ENCODE measurements around the gene CFAP74. TPM values are rescaled to one million over a fixed set of nuclear protein-coding genes. Genes with fewer than 3 reads are reported as not detected.

Gene CFAP74
- total RNA-seq, 3 donors from 2014 or later (not counting 1 experiment from before 2014, with no cell fraction given): not detected

DNA sequence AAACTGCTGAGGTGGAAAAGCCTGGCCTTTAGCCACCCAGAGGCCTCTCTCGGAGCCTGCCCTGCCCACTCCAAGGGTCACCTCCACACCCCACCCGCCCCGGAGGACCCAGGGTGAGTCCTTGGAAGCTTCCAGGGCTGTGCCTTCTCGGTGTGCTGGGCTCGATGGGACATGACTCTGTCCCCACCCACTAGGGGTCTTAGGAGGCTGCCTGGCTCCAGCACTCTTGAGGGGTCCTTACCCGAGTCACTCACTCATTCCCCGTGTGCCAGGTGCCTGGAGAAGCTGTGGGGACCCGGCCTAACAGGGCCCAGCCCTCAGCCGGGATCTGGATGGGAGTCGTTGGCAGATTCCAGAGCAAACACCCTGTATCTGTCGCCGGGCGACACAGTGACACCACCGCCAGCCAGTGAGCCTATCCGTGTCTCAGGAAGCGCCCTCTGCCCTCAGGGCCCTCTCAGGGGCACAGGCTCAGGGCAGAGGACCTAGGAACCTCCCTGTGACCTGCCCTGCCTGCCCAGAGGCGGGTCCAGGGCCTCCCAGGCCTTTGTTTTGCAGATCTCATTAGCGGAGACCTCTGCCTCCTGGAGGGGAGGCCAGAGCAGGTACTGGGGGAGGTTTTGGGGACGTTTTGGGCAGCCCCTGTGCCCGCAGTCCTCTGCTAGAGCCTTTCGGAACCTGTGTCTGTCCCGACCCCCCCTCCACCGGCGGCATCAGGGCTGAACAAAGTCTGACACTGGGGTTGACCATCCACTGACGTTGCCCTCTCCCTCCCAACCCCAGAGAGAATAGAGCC, 43.6 kb upstream of the CFAP74 start:
- H3K36me3 Mint-ChIP-seq: no peaks in the 10 kb centered on the region
- Histone ChIP-seq H3K27me3 (ENCODE audit: control insufficient read depth, insufficient read depth, low read length) (peaks cover 17% of the 10 kb centered on the region), H3K27ac (ENCODE audit: low read length) (no peak overlapping the region), H3K4me1 (ENCODE audit: control insufficient read depth, insufficient read depth, low read length) (peaks cover 35% of the 10 kb centered on the region), H3K4me3 (ENCODE audit: low read length) (no peak overlapping the region), H3K9me3 (ENCODE audit: control insufficient read depth, insufficient read depth, low read length) (no peaks in the 10 kb centered on the region), H3K36me3 (ENCODE audit: control insufficient read depth, insufficient read depth, low read length) (no peaks in the 10 kb centered on the region)
- 55% methylated on average over 25 of the region's 25 CpGs for WGBS (ENCODE audit: insufficient coverage)
- H3K27me3 Mint-ChIP-seq (ENCODE audit: low read depth in 2 of 2): peaks cover 5 to 25% of the 10 kb centered on the region in 2 donors
- intact Hi-C loops (cut with micrococcal nuclease): loop anchor here (5.0 kb wide), 1 partner anchor 105 kb away; no protein-coding TSS in a partner anchor
- no peaks in the 10 kb centered on the region for H3K9me3 Mint-ChIP-seq
- H3K4me1 Mint-ChIP-seq: peaks cover 18 to 27% of the 10 kb centered on the region in 2 donors
- no peak for DNase-seq
- TF ChIP-seq, protein P1, sequence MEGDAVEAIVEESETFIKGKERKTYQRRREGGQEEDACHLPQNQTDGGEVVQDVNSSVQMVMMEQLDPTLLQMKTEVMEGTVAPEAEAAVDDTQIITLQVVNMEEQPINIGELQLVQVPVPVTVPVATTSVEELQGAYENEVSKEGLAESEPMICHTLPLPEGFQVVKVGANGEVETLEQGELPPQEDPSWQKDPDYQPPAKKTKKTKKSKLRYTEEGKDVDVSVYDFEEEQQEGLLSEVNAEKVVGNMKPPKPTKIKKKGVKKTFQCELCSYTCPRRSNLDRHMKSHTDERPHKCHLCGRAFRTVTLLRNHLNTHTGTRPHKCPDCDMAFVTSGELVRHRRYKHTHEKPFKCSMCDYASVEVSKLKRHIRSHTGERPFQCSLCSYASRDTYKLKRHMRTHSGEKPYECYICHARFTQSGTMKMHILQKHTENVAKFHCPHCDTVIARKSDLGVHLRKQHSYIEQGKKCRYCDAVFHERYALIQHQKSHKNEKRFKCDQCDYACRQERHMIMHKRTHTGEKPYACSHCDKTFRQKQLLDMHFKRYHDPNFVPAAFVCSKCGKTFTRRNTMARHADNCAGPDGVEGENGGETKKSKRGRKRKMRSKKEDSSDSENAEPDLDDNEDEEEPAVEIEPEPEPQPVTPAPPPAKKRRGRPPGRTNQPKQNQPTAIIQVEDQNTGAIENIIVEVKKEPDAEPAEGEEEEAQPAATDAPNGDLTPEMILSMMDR (IDR thresholded peaks at IDR 0.05): no peak
- no peak overlapping the region for H3K27ac Mint-ChIP-seq
- H3K4me3 Mint-ChIP-seq: no peak overlapping the region
- ATAC-seq: no peak

- intact Hi-C loops (cut with micrococcal nuclease): loop anchor here (5.0 kb wide), 1 partner anchor 104 kb away; no protein-coding TSS in a partner anchor
- H3K4me3 Mint-ChIP-seq: peak overlapping the region; percentile 59
- Histone ChIP-seq H3K36me3 (ENCODE audit: control insufficient read depth, insufficient read depth, low read length) (no peaks in the 10 kb centered on the region), H3K4me3 (ENCODE audit: low read length) (no peak overlapping the region), H3K27ac (ENCODE audit: low read length) (no peak overlapping the region), H3K4me1 (ENCODE audit: control insufficient read depth, insufficient read depth, low read length) (peaks cover 30% of the 10 kb centered on the region), H3K27me3 (ENCODE audit: control insufficient read depth, insufficient read depth, low read length) (peaks cover 17% of the 10 kb centered on the region), H3K9me3 (ENCODE audit: control insufficient read depth, insufficient read depth, low read length) (no peaks in the 10 kb centered on the region)
- DNase-seq: peak in 1 of 2 donors; percentile 61
- no peak overlapping the region for H3K27ac Mint-ChIP-seq
- peaks cover 5 to 25% of the 10 kb centered on the region in 2 donors for H3K27me3 Mint-ChIP-seq (ENCODE audit: low read depth in 2 of 2)
- no peaks in the 10 kb centered on the region for H3K36me3 Mint-ChIP-seq
- H3K4me1 Mint-ChIP-seq: peaks cover 18 to 26% of the 10 kb centered on the region in 2 donors
- 34% methylated on average over 20 of the region's 20 CpGs for WGBS (ENCODE audit: insufficient coverage)
- TF ChIP-seq, protein P1 (IDR thresholded peaks at IDR 0.05): no peak
- no peak for ATAC-seq
- H3K9me3 Mint-ChIP-seq: no peaks in the 10 kb centered on the region
These were observed 42.8 kb upstream of the CFAP74 start for GRCh38 chr1:2046174-2046917.

DNA sequence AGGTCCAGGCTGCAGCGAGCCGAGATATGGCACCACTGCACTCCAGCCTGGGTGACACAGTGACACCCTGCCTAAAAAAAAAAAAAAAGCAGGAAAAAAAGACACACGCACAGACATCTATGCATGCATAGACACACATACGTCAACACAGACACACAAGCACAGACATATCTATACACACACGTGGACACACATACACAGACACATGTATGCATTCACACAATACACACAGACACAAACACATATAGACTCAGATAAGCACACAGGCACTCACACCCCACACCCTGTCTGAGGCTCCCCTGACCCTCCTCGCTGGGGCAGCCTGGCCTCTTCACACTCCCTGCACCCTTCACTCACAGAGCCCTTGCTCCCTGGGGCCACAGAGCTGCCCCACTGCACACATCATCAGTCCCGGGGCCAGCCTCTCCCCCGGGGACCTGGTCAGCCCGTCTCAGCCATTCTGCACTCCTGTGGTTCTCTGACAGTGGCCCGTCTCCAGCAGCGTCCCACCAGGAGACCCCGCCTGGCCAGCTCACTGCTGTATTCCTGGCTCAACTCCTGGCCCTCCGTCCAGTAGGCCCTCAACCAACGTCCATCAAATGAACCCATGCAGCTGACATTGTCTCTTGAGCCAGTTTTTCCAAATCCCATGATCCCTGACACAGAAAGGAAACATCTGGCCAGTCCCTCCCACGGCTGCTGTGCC, 42.0 kb upstream of the CFAP74 start:
- Mint-ChIP-seq H3K9me3 (no peaks in the 10 kb centered on the region), H3K27ac (no peak overlapping the region), H3K27me3 (ENCODE audit: low read depth in 2 of 2) (peaks cover 5 to 25% of the 10 kb centered on the region in 2 donors), H3K4me1 (peaks cover 18 to 26% of the 10 kb centered on the region in 2 donors), H3K4me3 (peak overlapping the region; percentile 59), H3K36me3 (no peaks in the 10 kb centered on the region)
- Histone ChIP-seq H3K4me1 (ENCODE audit: control insufficient read depth, insufficient read depth, low read length) (peaks cover 24% of the 10 kb centered on the region), H3K9me3 (ENCODE audit: control insufficient read depth, insufficient read depth, low read length) (no peaks in the 10 kb centered on the region), H3K4me3 (ENCODE audit: low read length) (no peak overlapping the region), H3K36me3 (ENCODE audit: control insufficient read depth, insufficient read depth, low read length) (no peaks in the 10 kb centered on the region), H3K27ac (ENCODE audit: low read length) (no peak overlapping the region), H3K27me3 (ENCODE audit: control insufficient read depth, insufficient read depth, low read length) (peaks cover 17% of the 10 kb centered on the region)
- intact Hi-C loops (cut with micrococcal nuclease): loop anchor here (5.0 kb wide), 1 partner anchor 103 kb away; no protein-coding TSS in a partner anchor
- WGBS (ENCODE audit: insufficient coverage): 77% methylated on average over 15 of the region's 15 CpGs
- ATAC-seq (no peak), DNase-seq (no peak)
- TF ChIP-seq, protein P1 (IDR thresholded peaks at IDR 0.05): no peak
